ENCODE measurements around the gene XXYLT1. TPM values are rescaled to one million over a fixed set of nuclear protein-coding genes. Genes with fewer than 3 reads are reported as not detected.
"Not testable (repeated sequence)": the region's sequence is repeated elsewhere in the genome, so short reads cannot be mapped to it uniquely, and the experiment has no call there.

Gene XXYLT1
- total and polyA plus RNA-seq, 2 donors from 2014 or later, result 5.7 to 10.7 TPM

DNA sequence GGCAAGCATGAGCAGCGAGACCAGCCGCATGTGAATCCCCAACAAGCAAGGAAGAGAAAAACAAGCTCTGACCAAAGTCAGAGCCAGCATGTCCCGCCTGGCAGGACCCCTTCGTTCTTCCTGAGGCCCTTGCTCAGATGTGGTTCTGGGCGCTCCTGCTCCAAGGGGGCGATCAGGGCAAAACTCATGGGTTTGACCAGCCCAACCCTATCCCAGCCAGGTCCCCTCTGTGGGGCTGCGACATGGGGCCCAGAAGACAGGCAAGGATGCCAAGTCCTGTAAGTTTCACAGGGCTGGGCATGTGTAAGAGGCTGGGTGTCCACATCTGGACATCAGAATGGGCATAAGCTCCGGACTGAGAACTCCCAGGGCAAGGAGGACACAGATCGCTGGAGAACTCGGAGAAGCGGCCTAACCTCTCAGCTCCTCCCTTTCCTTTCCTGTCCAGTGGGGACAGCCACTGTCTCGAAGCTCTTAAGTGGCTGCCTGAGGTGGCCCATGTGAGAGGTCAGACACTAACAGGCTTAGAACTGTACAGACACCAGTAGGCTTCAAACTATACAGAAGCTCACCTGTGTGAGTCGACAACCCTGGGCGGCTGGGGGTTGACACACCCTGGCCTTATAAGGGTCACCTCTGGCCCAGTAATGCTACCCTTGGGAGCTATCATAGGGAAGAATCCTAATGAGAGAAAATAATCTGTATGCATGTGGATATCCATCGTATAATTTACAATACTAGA lies 48.9 kb downstream of the XXYLT1 start:
- DNase-seq (no peak), FAIRE-seq (no peak)
- no peak overlapping the region for H3K27ac ChIP-seq (ENCODE audit: low read depth in 2 of 2, low read length in 2 of 2)
- peaks cover 2 to 7% (median 4%) of the 10 kb centered on the region in 3 donors for H3K4me1 ChIP-seq (ENCODE audit: control insufficient read depth in 2 of 3, insufficient read depth in 2 of 3, low read depth in 1 of 3, low read length in 3 of 3)
- intact Hi-C loops (cut with DNase I), result no loop called here
- no peaks in the 10 kb centered on the region for H3K9me3 ChIP-seq (ENCODE audit: control insufficient read depth in 2 of 3, insufficient read depth in 1 of 3, low read length in 3 of 3)
- TF ChIP-seq, protein P1, sequence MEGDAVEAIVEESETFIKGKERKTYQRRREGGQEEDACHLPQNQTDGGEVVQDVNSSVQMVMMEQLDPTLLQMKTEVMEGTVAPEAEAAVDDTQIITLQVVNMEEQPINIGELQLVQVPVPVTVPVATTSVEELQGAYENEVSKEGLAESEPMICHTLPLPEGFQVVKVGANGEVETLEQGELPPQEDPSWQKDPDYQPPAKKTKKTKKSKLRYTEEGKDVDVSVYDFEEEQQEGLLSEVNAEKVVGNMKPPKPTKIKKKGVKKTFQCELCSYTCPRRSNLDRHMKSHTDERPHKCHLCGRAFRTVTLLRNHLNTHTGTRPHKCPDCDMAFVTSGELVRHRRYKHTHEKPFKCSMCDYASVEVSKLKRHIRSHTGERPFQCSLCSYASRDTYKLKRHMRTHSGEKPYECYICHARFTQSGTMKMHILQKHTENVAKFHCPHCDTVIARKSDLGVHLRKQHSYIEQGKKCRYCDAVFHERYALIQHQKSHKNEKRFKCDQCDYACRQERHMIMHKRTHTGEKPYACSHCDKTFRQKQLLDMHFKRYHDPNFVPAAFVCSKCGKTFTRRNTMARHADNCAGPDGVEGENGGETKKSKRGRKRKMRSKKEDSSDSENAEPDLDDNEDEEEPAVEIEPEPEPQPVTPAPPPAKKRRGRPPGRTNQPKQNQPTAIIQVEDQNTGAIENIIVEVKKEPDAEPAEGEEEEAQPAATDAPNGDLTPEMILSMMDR (IDR thresholded peaks at IDR 0.05; ENCODE audit: borderline replicate concordance, extremely low read depth, insufficient read depth), result no peak
- no peak overlapping the region for H3K4me3 ChIP-seq (ENCODE audit: low read length in 3 of 3)
- H3K9ac ChIP-seq (ENCODE audit: low read length in 3 of 3), result no peak overlapping the region
- no peaks in the 10 kb centered on the region for H3K27me3 ChIP-seq (ENCODE audit: control insufficient read depth, insufficient read depth, low read length)
- no peaks in the 10 kb centered on the region for H3K36me3 ChIP-seq (ENCODE audit: control insufficient read depth in 2 of 3, insufficient read depth in 3 of 3, low read length in 3 of 3)

DNA sequence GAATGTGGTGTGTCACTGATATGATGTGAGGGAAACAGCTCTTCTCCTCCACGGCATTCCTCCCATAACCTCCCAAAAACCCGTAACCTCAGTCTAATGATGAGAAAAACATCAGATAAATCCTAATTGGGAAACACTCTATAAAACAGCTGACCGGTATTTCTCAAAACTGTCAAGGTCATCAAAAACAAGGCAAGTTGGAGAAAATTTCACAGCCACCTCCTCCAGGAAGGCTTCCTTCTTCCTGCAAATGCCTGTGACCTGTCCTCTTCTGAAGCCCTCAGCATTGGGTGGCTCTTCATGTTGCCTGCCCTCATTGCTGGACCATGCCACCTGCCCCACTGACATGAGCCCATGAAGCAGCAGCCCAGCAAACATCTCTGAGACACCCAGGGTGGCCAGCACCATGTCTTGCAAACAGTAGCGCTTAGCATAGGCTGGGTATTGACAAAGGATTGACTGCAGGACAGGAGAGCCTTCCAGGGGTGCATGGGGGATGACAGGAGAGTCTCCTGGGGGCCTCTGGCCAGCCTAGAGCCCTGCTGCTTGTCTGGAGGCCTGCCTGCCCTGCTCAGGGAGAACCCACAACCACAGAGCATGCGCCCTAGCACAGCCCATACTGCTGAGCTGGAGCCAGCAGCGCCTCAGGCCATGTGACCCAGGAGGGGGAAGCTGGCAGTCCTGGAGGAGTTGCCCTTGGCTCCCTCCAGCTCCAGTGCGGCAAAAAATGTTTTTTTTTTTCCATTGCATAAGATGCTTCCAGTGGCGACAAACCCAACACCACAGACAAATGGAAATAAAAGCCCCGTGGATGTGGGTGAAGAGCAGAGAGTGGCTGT lies 49.7 kb downstream of the XXYLT1 start:
- Histone ChIP-seq H3K9ac (ENCODE audit: low read length in 3 of 3) (no peak overlapping the region), H3K27me3 (ENCODE audit: control insufficient read depth, insufficient read depth, low read length) (no peaks in the 10 kb centered on the region), H3K4me3 (ENCODE audit: low read length in 3 of 3) (no peak overlapping the region), H3K27ac (ENCODE audit: low read depth in 2 of 2, low read length in 2 of 2) (no peak overlapping the region), H3K9me3 (ENCODE audit: control insufficient read depth in 2 of 3, insufficient read depth in 1 of 3, low read length in 3 of 3) (no peaks in the 10 kb centered on the region), H3K36me3 (ENCODE audit: control insufficient read depth in 2 of 3, insufficient read depth in 3 of 3, low read length in 3 of 3) (no peaks in the 10 kb centered on the region), H3K4me1 (ENCODE audit: control insufficient read depth in 2 of 3, insufficient read depth in 2 of 3, low read depth in 1 of 3, low read length in 3 of 3) (peaks cover 2 to 5% (median 4%) of the 10 kb centered on the region in 3 donors)
- TF ChIP-seq, protein P1 (IDR thresholded peaks at IDR 0.05; ENCODE audit: borderline replicate concordance, extremely low read depth, insufficient read depth), result no peak
- DNase-seq (peak in 1 of 5 donors; percentile 36), FAIRE-seq (no peak)
- intact Hi-C loops (cut with DNase I), result no loop called here

DNA sequence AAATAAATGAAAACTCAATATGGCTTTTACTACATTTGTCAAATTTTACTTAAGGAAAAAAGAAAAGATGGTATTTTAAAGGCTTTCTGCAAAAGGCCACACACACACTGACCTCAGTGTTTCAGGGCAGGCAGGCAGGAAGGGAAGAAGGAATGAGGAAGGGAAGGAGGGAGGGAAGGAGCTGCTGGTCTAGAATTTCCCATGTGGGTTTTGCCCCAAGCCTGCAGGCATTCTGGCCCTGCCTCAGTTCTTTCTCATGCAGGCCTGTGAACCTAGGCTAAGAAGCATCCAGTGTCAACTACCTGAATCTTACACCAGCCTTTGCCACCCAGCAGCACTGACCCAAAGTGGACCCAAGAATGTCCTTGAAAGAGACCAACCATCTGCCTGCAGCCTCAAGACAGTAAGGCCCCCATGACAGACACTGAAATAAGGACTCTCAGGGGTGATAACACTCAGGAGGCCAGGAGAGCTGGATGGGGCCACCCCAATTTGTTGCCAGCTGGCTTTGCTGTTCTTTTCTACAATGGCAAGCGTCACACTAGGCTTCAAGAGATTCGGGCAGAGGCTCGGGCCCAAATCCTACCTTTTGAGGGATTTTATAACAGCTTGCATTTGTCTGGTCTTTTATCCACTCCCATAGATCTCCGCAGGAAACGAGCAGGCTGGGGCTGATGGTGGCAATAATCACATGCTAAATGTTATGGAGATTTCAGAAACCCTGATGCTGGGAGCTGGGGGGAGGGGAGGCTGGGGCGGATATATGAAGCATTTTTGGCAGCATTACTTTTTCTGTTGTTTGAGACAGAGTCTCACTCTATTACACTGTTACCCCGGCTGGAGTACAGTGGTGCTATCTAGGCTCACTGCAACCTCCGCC lies 51.4 kb downstream of the XXYLT1 start:
- Histone ChIP-seq H3K9ac (ENCODE audit: low read length in 3 of 3) (no peak overlapping the region), H3K27me3 (ENCODE audit: control insufficient read depth, insufficient read depth, low read length) (no peaks in the 10 kb centered on the region), H3K27ac (ENCODE audit: low read depth in 2 of 2, low read length in 2 of 2) (no peak overlapping the region), H3K4me1 (ENCODE audit: control insufficient read depth in 2 of 3, insufficient read depth in 2 of 3, low read depth in 1 of 3, low read length in 3 of 3) (peaks cover 2 to 5% (median 4%) of the 10 kb centered on the region in 3 donors), H3K9me3 (ENCODE audit: control insufficient read depth in 2 of 3, insufficient read depth in 1 of 3, low read length in 3 of 3) (no peaks in the 10 kb centered on the region), H3K4me3 (ENCODE audit: low read length in 3 of 3) (no peak overlapping the region), H3K36me3 (ENCODE audit: control insufficient read depth in 2 of 3, insufficient read depth in 3 of 3, low read length in 3 of 3) (no peaks in the 10 kb centered on the region)
- peak in 1 of 5 donors; percentile 68 for DNase-seq
- FAIRE-seq, result no peak
- TF ChIP-seq, protein P1 (IDR thresholded peaks at IDR 0.05; ENCODE audit: borderline replicate concordance, extremely low read depth, insufficient read depth), result no peak
- intact Hi-C loops (cut with DNase I), result no loop called here

DNA sequence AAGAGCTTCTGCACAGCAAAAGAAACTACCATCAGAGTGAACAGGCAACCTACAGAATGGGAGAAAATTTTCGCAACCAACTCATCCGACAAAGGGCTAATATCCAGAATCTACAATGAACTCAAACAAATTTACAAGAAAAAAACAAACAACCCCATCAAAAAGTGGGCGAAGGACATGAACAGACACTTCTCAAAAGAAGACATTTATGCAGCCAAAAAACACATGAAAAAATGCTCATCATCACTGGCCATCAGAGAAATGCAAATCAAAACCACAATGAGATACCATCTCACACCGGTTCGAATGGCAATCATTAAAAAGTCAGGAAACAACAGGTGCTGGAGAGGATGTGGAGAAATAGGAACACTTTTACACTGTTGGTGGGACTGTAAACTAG lies 52.6 kb downstream of the XXYLT1 start:
- intact Hi-C loops (cut with DNase I); H3K27me3 ChIP-seq (ENCODE audit: control insufficient read depth, insufficient read depth, low read length): not testable (repeated sequence)

DNA sequence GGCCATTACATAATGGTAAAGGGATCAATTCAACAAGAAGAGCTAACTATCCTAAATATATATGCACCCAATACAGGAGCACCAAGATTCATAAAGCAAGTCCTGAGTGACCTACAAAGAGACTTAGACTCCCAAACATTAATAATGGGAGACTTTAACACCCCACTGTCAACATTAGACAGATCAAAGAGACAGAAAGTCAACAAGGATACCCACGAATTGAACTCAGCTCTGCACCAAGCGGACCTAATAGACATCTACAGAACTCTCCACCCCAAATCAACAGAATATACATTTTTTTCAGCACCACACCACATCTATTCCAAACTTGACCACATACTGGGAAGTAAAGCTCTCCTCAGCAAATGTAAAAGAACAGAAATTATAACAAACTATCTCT lies 55.4 kb downstream of the XXYLT1 start:
- H3K4me3 ChIP-seq (ENCODE audit: low read length in 3 of 3); H3K9me3 ChIP-seq (ENCODE audit: control insufficient read depth in 2 of 3, insufficient read depth in 1 of 3, low read length in 3 of 3); H3K9ac ChIP-seq (ENCODE audit: low read length in 3 of 3); H3K27me3 ChIP-seq (ENCODE audit: control insufficient read depth, insufficient read depth, low read length); H3K27ac ChIP-seq (ENCODE audit: low read depth in 2 of 2, low read length in 2 of 2); FAIRE-seq; H3K36me3 ChIP-seq (ENCODE audit: control insufficient read depth in 2 of 3, insufficient read depth in 3 of 3, low read length in 3 of 3); DNase-seq; intact Hi-C loops (cut with DNase I); H3K4me1 ChIP-seq (ENCODE audit: control insufficient read depth in 2 of 3, insufficient read depth in 2 of 3, low read depth in 1 of 3, low read length in 3 of 3): not testable (repeated sequence)

More for the DNA sequence above, 52.6 kb downstream of the XXYLT1 start:
- not testable (repeated sequence) for H3K36me3 ChIP-seq (ENCODE audit: control insufficient read depth in 2 of 3, insufficient read depth in 3 of 3, low read length in 3 of 3); H3K9ac ChIP-seq (ENCODE audit: low read length in 3 of 3); H3K4me3 ChIP-seq (ENCODE audit: low read length in 3 of 3); FAIRE-seq; H3K4me1 ChIP-seq (ENCODE audit: control insufficient read depth in 2 of 3, insufficient read depth in 2 of 3, low read depth in 1 of 3, low read length in 3 of 3); H3K9me3 ChIP-seq (ENCODE audit: control insufficient read depth in 2 of 3, insufficient read depth in 1 of 3, low read length in 3 of 3); H3K27ac ChIP-seq (ENCODE audit: low read depth in 2 of 2, low read length in 2 of 2); DNase-seq
